Left hindlimb (tissue), 1 donor: ENCODE measurements around the gene SAT1.
"Not testable (repeated sequence)": the region's sequence is repeated elsewhere in the genome, so short reads cannot be mapped to it uniquely, and the experiment has no call there.

Experiments used
- DNase-seq: peaks from one replicate; pipeline ENCODE4 v3.0.0-alpha.2; 2018

The SAT1 gene

GRCh38 chrX:23782863-23783588 lies at the start of gene SAT1:
Gene SAT1, plus strand, starts transcription at chrX:23783173. Its CDS starts 179 bp downstream, at chrX:23783352.
- peak; percentile 95 for DNase-seq

- no peak for DNase-seq
These were observed 46.9 kb upstream of the SAT1 start for GRCh38 chrX:23736030-23736429.

- DNase-seq: no peak
These were observed 45.6 kb upstream of the SAT1 start for GRCh38 chrX:23737413-23737812.

DNA sequence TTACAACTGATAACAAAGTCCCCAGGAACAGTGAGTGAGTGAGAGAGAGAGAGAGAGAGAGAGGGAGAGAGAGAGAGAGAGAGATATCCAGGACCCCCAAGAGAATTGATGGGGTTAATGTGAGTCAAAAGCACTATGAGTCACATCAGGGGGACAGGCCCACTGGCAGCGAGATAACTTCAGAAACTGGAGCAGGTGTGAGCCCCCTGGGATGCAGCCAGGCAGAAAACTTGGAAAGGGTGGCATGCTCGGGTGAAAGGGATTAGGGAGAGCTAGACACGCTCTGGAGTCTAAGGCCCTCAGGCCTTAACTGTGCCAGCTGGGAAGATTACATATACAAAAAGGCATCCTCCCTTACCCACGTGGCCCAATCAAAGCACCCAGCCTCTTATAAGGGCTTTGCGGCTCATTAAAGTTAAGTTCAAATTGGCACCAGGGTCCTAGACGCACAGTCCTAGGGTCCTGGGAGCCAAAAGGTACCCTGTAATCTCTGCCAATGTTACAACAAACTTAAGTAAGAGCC lies 40.7 kb upstream of the SAT1 start:
- DNase-seq: peak; percentile 69

- DNase-seq: peak; percentile 94
These were observed 40.0 kb upstream of the SAT1 start, which contains the start of gene ACOT9 for GRCh38 chrX:23742697-23743622. Gene ACOT9, minus strand, starts transcription at chrX:23743276. Its CDS starts 132 bp downstream, at chrX:23743144.

DNA sequence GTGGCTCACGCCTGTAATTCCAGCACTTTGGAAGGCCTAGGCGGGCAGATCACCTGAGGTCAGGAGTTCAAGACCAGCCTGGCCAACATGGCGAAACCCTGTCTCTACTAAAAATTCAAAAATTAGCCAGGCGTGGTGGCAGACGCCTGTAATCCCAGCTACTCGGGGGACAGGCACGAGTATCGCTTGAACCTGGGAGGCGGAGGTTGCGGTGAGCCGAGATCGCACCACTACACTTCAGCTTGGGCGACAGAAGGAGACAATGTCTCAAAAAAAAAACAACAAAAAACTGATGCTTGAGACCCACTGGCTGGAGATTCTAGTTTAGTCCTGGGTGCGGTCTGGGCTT lies 39.4 kb upstream of the SAT1 start:
- not testable (repeated sequence) for DNase-seq

DNA sequence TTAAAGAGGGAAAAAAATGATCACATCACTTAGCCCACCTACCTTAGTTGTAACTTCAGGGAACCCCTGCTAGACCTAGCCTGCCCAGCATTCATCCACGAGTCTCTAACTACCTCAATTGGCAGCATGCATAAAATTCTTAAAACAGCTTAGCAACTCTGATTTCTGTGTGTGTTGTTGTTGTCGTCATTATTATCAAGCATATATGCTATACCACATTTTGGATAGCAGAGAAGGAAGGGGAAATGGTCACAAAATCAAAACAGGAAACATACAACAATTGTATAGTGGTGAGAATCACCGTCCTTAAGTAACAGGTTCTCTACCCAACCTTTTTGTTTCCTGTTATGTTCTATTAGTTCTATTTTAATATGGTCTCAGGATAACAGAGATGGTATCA lies 37.2 kb upstream of the SAT1 start:
- no peak for DNase-seq

DNA sequence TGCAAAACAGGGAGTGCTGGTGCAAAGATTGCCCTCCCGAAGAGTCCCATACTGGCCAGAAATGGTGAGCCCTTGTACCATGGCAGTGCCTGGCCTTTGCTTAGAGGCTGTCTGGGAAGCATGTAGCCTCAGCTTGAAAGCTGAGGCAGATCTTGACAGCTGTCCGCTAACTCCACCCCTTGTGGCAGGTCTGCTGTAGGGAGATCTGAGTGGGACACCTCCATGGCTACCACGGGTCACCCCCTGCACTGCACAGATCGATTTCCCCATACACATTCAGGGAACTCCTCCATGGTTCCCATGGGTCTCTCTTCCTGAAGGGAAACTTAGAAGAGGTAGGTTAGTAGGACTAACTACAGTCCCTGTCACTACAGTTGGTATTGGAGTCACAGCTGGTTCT lies 33.8 kb upstream of the SAT1 start:
- DNase-seq: no peak

DNA sequence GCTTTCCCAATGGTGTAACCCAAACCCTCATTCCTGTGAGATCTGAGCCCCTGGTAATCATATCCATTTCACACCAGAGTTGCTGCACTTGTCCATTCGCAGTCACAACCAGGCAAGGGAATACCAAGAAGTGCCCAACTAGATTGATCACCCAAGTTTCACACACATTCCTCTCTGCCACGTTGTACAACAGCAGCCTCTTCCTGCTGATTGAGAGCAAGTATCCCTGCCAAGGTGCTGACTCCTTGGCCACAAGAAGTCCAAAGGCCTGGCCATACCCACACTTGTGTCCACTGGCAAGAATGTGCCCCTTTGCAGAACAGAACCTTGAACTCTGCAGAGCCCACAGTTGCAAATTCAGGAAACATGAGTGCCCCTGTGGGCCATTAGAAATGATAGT lies 33.4 kb upstream of the SAT1 start:
- no peak for DNase-seq

GRCh38 chrX:23752740-23753415 lies 30.1 kb upstream of the SAT1 start:
- DNase-seq: no peak

DNA sequence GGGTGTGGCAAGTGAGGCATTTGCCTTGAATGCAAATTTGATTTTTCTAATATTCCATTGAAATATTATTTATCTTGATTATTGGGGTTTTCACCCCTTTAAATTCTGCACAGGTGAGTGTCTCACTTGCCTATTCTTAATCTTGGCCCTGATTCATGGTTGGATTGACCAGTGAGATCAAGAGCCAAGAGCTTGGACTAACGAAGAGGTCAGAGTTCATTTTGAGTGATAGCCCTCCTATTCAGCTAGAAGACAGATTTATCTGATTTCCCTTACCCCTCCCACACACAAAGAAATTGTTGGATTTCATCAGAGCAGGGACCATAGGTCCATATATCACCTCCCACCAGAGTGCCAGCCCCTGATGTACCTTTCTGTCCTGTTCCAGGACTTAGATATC lies 28.3 kb upstream of the SAT1 start:
- no peak for DNase-seq

DNA sequence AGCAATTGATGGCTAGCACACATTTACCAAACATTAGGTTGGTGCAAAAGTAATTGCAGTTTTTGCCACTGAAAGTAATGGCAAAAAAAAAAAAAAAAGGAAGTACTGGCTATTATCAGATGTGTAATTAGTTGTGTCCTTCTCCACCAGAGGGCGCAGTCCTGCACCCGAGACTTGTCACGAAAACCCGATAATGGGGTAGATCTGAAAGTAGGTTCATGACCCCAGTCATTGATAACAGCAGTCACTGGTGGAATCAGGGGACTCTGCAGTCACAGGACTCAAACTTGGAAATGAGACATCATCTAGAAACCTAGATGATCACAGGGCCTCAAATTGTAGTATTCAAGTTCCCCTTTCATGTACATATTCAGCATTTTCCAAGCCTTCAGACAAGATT lies 26.8 kb upstream of the SAT1 start:
- no peak for DNase-seq

- DNase-seq: no peak
These were observed 23.2 kb upstream of the SAT1 start for GRCh38 chrX:23759821-23760220.

GRCh38 chrX:23764188-23764984 lies 18.6 kb upstream of the SAT1 start:
- DNase-seq: no peak

- DNase-seq: no peak
These were observed 17.5 kb upstream of the SAT1 start for GRCh38 chrX:23765449-23765848.

DNA sequence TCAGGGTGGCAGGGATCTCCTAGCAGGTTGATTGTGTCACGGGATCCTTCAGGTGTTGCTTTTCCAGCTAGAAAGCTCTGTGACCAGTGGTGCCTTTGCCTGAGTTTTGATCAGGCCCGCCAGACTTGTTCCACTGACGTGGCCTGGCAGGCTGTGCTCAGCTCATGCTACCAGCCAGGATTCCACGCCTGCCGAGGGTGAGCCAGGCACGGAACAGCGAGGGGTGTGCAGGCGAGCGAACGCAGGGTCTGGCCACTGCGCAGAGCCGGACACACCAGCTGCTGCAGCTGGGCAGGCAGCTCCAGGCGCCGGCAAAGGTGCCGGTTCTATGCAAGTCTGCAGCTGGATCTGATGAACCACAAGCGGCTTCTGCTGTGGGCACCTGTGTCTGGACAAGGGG lies 17.1 kb upstream of the SAT1 start:
- no peak for DNase-seq

DNA sequence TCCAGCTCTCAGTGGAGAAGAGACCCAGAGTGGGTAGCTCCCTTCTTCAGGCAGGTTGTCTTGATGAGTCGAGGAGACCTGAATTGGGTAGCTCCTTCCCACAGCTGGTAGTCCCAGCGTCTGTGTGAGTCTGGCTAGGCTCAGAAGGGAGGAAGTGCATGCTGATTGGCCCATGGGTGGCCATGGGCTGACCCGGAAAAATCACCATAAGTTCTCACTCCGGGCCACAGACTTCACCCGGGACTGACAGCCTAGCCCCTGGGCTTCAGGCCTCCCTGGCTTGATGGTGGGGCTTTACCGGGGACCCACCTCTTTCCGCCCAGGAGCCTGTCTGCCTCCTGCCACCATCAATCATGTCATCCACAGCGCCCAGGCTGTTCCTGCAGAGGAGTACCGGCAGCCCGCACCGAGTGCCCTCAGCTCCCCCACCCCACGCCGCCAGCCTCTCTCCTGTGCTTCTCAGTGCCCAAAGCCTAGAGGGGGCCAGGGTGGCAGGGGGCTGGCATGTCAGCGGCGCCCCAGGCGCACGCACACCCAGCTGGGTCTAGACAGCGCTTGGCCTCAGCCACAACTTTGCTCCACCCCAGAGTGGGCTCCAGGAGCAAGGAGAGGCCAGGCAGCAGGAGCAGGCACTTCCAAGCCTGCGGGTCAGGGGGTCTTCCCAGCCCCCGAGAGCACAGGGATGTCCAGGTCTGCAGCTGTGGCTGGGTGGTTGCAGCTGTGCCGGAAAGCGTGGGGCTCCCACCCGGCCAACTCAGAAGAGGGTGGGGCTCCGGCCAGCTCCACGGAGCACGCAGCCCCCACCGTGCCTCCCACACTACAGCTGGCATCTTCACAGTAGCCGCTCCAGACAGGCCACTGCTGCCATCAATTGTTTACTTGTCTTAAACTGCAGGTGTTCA lies 16.1 kb upstream of the SAT1 start:
- DNase-seq: no peak

- no peak for DNase-seq
These were observed 12.8 kb upstream of the SAT1 start for GRCh38 chrX:23770142-23770541.

GRCh38 chrX:23771086-23771485 lies 11.9 kb upstream of the SAT1 start:
- DNase-seq: not testable (repeated sequence)

DNA sequence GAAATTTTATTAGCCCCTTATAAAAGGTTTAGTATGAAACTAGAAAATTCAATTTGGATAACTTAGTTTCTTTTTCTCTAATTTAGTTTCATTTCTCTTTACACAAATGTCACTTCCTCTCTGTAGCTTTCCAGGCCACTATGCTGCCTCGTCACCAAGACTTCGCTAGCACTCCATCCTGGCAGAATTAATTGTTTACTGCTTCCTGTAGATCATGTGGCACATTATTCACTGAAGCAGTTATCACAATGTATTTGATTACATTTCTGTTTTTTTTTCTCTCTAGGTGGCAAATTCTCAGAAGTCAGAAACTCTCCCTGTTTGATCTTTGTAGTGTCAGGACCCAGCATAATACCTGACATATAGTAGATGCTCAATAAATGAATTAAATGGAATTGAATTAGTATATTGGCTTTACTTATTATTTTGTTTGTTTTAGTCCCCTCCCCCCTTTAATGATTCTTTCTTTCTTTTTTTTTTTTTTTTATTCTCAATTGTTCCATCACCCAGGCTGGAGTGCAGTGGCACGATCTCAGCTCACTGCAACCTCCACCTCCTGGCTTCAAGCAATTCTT lies 9.3 kb upstream of the SAT1 start:
- no peak for DNase-seq

DNA sequence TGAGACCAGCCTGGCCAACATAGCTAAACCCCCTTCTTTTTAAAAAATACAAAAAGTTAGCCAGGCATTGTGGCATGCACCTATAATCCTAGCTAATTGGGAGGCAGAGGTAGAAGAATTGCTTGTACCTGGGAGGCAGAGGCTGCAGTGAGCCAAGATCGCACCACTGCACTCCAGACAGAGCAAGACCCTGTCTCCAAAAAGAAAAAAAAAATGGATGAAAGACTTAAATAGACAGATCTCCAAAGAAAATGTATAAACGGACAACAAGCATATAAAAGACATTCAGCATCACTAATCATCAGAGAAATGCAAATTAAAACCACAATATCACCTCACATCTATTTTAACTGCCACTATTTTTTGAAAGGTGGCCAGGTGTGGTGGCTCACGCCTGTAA lies 6.6 kb upstream of the SAT1 start:
- DNase-seq: no peak
